NT2/D1 (cell line): ENCODE results near the gene RCCD1.

Experiments used
- SUZ12 ChIP-seq: IDR thresholded peaks from 2 replicates; pipeline ENCODE4 v1.6.1; 2011; ENCODE audit not compliant: insufficient read length, insufficient read depth; ENCODE audit errors: extremely low read depth
- ZNF274 ChIP-seq: IDR thresholded peaks from 2 replicates; pipeline ENCODE4 v1.6.1; 2011; ENCODE audit warnings: mild to moderate bottlenecking, low read depth, low read length

DNA sequence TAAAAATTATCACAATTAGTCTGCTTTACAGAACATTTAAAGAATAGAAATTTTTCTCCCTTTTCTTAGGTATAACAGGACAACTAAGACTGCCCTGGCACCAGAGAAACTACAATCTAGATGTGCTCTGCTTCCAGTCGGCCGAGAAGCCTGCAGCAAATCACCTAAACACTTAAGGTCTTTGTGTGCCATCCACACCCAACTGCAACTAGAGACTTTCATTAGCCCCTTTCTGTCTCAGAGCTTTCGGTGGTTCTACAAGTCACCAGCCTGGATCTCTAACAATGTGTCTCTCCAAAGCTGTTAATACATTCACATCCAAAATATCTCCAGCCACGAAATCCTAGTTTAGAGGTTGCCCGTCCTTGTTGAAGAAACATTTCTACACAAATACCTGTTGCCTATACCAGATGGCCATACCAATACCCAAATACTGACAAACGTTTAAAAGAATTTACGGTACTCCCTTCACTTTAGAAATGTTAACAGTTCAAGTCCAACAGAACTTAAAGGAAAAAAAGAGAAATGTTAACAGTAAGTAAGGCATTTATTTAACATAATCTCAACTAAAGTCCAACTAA lies 33.0 kb downstream of the RCCD1 start:
- no peak for TF ChIP-seq ZNF274
- TF ChIP-seq SUZ12: no peak
